Testis (tissue), 3 donors: ENCODE results near the gene CFAP410. TPM values are rescaled to one million over a fixed set of nuclear protein-coding genes. Genes with fewer than 3 reads are reported as not detected.

Experiments
- DNase-seq: peaks from one replicate; pipeline ENCODE4 v3.0.0-alpha.2; 2019
- H3K27ac ChIP-seq, 2 donors: fragments of 200-600 bp; sonication (generic); one replicate each; pipeline ENCODE4 v1.5.1; 2019
- H3K27me3 ChIP-seq: fragments of 200-600 bp; sonication (generic); one replicate; pipeline ENCODE4 v1.5.1; 2019
- H3K36me3 ChIP-seq: fragments of 200-600 bp; sonication (generic); one replicate; pipeline ENCODE4 v1.5.1; 2017; ENCODE audit warnings: low read depth; ENCODE audit errors: missing control alignments
- H3K4me1 ChIP-seq: fragments of 200-600 bp; sonication (generic); one replicate; pipeline ENCODE4 v1.5.1; 2019
- H3K4me3 ChIP-seq, 2 donors: fragments of 200-600 bp; sonication (generic); one replicate each; pipeline ENCODE4 v1.5.1; 2017 to 2019
- H3K9me3 ChIP-seq: fragments of 200-600 bp; sonication (generic); one replicate; pipeline ENCODE4 v1.5.1; 2017
- CTCF ChIP-seq, 3 experiments: fragments of 450-650 bp in 2 of 3; fragments of 200-600 bp in 1 of 3; sonication (generic) in 1 of 3; IDR thresholded peaks; one replicate each; pipeline ENCODE4 v1.5.1; 2016 to 2019; ENCODE audit warnings: antibody characterized with exemption in 3 of 3, mild to moderate bottlenecking in 2 of 3, moderate library complexity in 1 of 3
- POLR2A ChIP-seq: fragments of 450-650 bp; IDR thresholded peaks from one replicate; pipeline ENCODE4 v1.6.1; 2017; ENCODE audit warnings: antibody characterized with exemption, mild to moderate bottlenecking, moderate library complexity
- WGBS, 2 donors: methylation state at CpG; one replicate each; pipeline ENCODE4 v1.1.5; 2018; 5-methylcytosine and 5-hydroxymethylcytosine counted together
- intact Hi-C: fragments of 100-400 bp; cut with DNase I; formaldehyde crosslinking; loops from one replicate; pipeline ENCODE4 v1.15.1; 2023; ENCODE audit warnings: low total_unique reads
- polyA plus RNA-seq: library from polyadenylated mRNA; stranded (reverse); fragments of 350-450 nt; fragmentation: Illumina TruSeq; extraction: RNeasy Lipid Tissue Mini Kit (QIAGEN cat#74804); gene quantifications from one replicate; pipeline ENCODE4 v1.2.3, GENCODE V29; 2014; ENCODE audit warnings: low read depth, low replicate concordance; ENCODE audit not compliant: insufficient read depth
- total RNA-seq, 2 donors: library from RNA; depleted of rRNA; stranded (reverse); fragments of >200 nt; gene quantifications; one replicate each; pipeline ENCODE4 v1.2.3, GENCODE V29; 2016

Gene CFAP410
- total and polyA plus RNA-seq, 3 donors from 2014 or later, result 40.8 to 81.6 (median 71.7) TPM

GRCh38 chr21:44331209-44331608, 8.0 kb downstream of the CFAP410 start:
- WGBS, 2 donors, result 90% methylated on average over 16 of the region's 16 CpGs; no CpG with 5 or more reads in 1 of the 2 donors
- no peak for DNase-seq
- H3K9me3 ChIP-seq, result no peaks in the 10 kb centered on the region
- H3K27ac ChIP-seq, result no peak overlapping the region
- H3K27me3 ChIP-seq, result no peaks in the 10 kb centered on the region
- no peaks in the 10 kb centered on the region for H3K36me3 ChIP-seq
- H3K4me1 ChIP-seq, result no peaks in the 10 kb centered on the region
- TF ChIP-seq POLR2A, result no peak
- no peak for TF ChIP-seq CTCF (IDR thresholded peaks at IDR 0.05)
- no peak overlapping the region for H3K4me3 ChIP-seq
- intact Hi-C loops, result no loop called here

GRCh38 chr21:44330698-44331097, 8.5 kb downstream of the CFAP410 start:
- H3K27ac ChIP-seq, result no peak overlapping the region
- H3K27me3 ChIP-seq, result no peaks in the 10 kb centered on the region
- H3K9me3 ChIP-seq, result no peaks in the 10 kb centered on the region
- H3K36me3 ChIP-seq, result no peaks in the 10 kb centered on the region
- TF ChIP-seq CTCF (IDR thresholded peaks at IDR 0.05) (no peak), POLR2A (no peak)
- peaks cover under 1% of the 10 kb centered on the region for H3K4me1 ChIP-seq
- no peak overlapping the region for H3K4me3 ChIP-seq
- DNase-seq, result no peak
- intact Hi-C loops, result no loop called here
- WGBS, 2 donors, result 86 to 90% methylated on average over 11 to 18 of the region's 18 CpGs

- H3K27ac ChIP-seq, result no peak overlapping the region
- no peaks in the 10 kb centered on the region for H3K27me3 ChIP-seq
- H3K4me3 ChIP-seq, result no peak overlapping the region
- no peak for TF ChIP-seq CTCF (IDR thresholded peaks at IDR 0.05)
- TF ChIP-seq POLR2A, result no peak
- H3K9me3 ChIP-seq, result no peaks in the 10 kb centered on the region
- H3K36me3 ChIP-seq, result no peaks in the 10 kb centered on the region
- WGBS, 2 donors, result 92% methylated on average over 12 to 36 of the region's 44 CpGs
- DNase-seq, result no peak
- intact Hi-C loops, result no loop called here
- H3K4me1 ChIP-seq, result peaks cover 3% of the 10 kb centered on the region
Observed at GRCh38 chr21:44329971-44330681, 9.1 kb downstream of the CFAP410 start.

GRCh38 chr21:44329086-44329889, 9.9 kb downstream of the CFAP410 start:
- Histone ChIP-seq H3K27me3 (no peaks in the 10 kb centered on the region), H3K36me3 (no peaks in the 10 kb centered on the region), H3K4me3 (no peak overlapping the region), H3K4me1 (peaks cover 3% of the 10 kb centered on the region), H3K9me3 (no peaks in the 10 kb centered on the region), H3K27ac (no peak overlapping the region)
- WGBS, 2 donors, result 77 to 86% methylated on average over 8 to 26 of the region's 26 CpGs
- no peak for TF ChIP-seq CTCF (IDR thresholded peaks at IDR 0.05)
- TF ChIP-seq POLR2A, result no peak
- no peak for DNase-seq
- intact Hi-C loops, result no loop called here
